Cerebellar cortex (tissue), 1 donor: ENCODE data around the gene SIGLEC9.

Experiments
- DNase-seq: peaks from one replicate; pipeline ENCODE4 v3.0.0-alpha.2; 2015; ENCODE audit warnings: low spot score

The SIGLEC9 gene

GRCh38 chr19:51124729-51125128 lies at the start of gene SIGLEC9:
Gene SIGLEC9 (plus strand): TSS chr19:51124906. CDS start chr19:51124975, 69 bp downstream.
- no peak for DNase-seq

- no peak for DNase-seq
Measured at GRCh38 chr19:51075998-51076397, 48.7 kb upstream of the SIGLEC9 start.

GRCh38 chr19:51076631-51077213 lies 48.0 kb upstream of the SIGLEC9 start:
- no peak for DNase-seq

- no peak for DNase-seq
Measured at GRCh38 chr19:51078104-51078503, 46.6 kb upstream of the SIGLEC9 start.

- DNase-seq, result no peak
Measured at GRCh38 chr19:51078731-51079130, 46.0 kb upstream of the SIGLEC9 start.

- DNase-seq, result peak; percentile 6
Measured at GRCh38 chr19:51079481-51080110, 45.1 kb upstream of the SIGLEC9 start.

GRCh38 chr19:51081476-51081875 lies 43.2 kb upstream of the SIGLEC9 start:
- no peak for DNase-seq

- no peak for DNase-seq
Measured at GRCh38 chr19:51082611-51083010, 42.1 kb upstream of the SIGLEC9 start, which contains the start of gene KLK14. Gene KLK14 (minus strand): TSS chr19:51082887. CDS start chr19:51082614, 273 bp downstream.

- no peak for DNase-seq
Measured at GRCh38 chr19:51083181-51083580, 41.5 kb upstream of the SIGLEC9 start.

GRCh38 chr19:51083783-51084182 lies 40.9 kb upstream of the SIGLEC9 start:
- no peak for DNase-seq

GRCh38 chr19:51084505-51084904 lies 40.2 kb upstream of the SIGLEC9 start:
- DNase-seq, result no peak

- DNase-seq, result no peak
Measured at GRCh38 chr19:51086153-51086850, 38.4 kb upstream of the SIGLEC9 start.

- no peak for DNase-seq
Measured at GRCh38 chr19:51089786-51090185, 34.9 kb upstream of the SIGLEC9 start.

GRCh38 chr19:51090471-51090870 lies 34.2 kb upstream of the SIGLEC9 start:
- DNase-seq, result no peak

- DNase-seq, result no peak
Measured at GRCh38 chr19:51091126-51091525, 33.6 kb upstream of the SIGLEC9 start.

GRCh38 chr19:51091895-51092873 lies 32.5 kb upstream of the SIGLEC9 start:
- no peak for DNase-seq

- no peak for DNase-seq
Measured at GRCh38 chr19:51093101-51093500, 31.6 kb upstream of the SIGLEC9 start.

GRCh38 chr19:51093510-51094345 lies 31.0 kb upstream of the SIGLEC9 start:
- DNase-seq, result no peak

- DNase-seq, result no peak
Measured at GRCh38 chr19:51094696-51095279, 29.9 kb upstream of the SIGLEC9 start.

- DNase-seq, result no peak
Measured at GRCh38 chr19:51096473-51097165, 28.1 kb upstream of the SIGLEC9 start.
